GM18870 (cell line): Measurements from ENCODE around the gene ZNF211.
A peak's percentile ranks its signal among the peaks of the same experiment; 100 is the strongest.

Experiments
- ATAC-seq: cut with Tn5 transposase; IDR thresholded peaks from one replicate; pipeline ENCODE4 v1.9.1; 2021; ENCODE audit warnings: moderate library complexity; ENCODE audit not compliant: unreplicated experiment

The ZNF211 gene

DNA sequence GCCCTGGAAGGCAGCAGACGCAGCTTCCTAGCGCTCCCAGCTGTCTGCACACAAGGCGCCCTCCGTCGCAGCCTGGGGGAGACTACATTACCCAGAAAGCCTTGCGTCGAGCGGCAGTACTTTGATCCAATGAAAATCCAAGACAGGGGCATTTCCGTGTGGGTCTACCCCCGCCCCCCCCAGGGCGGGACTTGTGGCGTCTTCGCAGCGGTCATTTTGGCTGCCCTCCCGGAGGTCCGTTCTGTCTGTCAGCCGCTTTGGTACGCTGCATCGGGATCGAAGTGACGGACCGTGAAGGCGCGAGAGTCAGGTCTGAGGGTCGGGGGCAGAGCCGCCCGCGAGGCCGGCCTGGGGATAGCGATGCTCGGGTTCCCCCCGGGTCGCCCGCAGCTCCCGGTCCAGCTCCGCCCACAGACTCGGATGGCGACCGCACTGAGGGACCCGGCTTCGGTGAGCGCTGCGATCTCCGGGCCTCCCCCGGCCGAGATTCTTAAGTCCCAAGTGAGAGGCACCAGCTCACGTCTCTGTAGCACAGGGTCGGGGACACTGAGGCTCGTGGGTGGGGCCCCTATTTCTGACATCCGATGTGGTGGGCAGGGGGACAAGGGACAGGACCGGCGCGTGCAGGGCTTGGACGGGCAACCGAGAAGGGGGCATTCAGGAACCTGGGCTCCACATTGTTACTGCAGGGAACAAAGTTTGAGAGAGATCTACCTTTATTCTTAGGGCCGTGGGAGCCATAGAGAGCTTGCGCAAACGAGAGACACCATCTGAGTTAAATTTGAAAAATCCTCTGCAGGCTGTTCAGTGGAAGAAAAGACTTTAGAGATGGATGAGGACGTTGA is at the start of gene ZNF211:
TSS of gene ZNF211 (plus strand) at position 182 of the 845 bp plus-strand sequence. CDS start at position 361, 179 bp downstream.
- ATAC-seq: peak; percentile 93

GRCh38 chr19:57583521-57584416 is 49.2 kb upstream of the ZNF211 start, which contains the start of gene ZIK1:
TSS of gene ZIK1 (plus strand) at chr19:57584145. CDS start at chr19:57584357, 212 bp downstream.
- ATAC-seq: no peak

GRCh38 chr19:57587529-57587928 is 45.4 kb upstream of the ZNF211 start:
- ATAC-seq: no peak

DNA sequence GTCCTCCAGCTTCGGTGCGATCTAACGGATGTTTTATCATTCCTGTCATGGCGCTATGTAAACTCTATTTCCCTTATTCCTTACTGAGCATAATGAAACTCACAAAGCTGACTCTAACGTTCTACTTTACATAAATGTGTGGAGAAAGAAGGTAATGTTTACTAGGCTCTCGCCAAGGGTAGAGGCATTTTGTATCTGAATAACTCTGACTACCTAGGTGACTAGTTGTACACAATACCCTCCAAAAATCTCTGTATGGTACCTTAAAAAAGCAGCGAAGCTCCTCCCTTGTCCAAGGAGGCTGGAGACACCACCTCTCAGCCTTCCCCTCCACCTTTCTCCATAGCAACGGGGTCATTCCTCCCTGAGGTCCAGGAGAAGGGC is 33.6 kb upstream of the ZNF211 start:
- peak; percentile 22 for ATAC-seq

- ATAC-seq: peak; percentile 82
Measured at GRCh38 chr19:57599761-57600383, 33.1 kb upstream of the ZNF211 start, which contains the start of gene ZNF530. TSS of gene ZNF530 (plus strand) at chr19:57599885. CDS start at chr19:57604346, 4,461 bp downstream.

DNA sequence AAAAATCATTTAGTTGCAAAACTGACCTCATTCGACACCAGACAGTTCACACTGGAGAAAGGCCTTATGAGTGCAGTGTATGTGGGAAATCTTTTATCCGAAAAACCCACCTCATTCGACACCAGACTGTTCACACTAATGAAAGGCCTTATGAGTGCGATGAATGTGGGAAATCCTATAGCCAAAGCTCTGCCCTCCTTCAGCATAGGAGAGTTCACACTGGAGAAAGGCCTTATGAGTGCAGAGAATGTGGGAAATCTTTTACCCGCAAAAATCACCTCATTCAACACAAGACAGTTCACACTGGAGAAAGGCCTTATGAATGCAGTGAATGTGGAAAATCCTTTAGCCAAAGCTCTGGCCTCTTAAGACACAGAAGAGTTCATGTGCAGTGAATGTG is 26.0 kb upstream of the ZNF211 start:
- no peak for ATAC-seq

DNA sequence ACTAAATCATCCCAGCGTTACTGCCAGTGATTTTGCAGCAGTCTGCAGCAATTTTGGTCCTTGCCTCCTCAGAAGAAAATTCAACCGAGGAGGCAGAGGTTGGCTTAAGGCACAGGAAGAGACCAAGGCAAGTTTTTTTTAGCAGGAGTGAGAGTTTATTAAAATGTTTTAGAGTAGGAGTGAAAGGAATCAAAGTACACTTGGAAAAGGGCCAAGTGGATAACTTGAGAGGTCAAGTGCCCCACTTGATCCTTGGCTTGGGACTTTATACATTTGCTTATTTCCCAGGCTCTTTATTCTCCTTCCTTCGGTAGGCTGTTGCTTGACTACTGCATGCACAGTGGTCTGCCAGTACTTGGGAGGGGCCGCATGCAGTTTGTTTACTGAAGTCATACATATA is 21.9 kb upstream of the ZNF211 start:
- ATAC-seq: no peak

DNA sequence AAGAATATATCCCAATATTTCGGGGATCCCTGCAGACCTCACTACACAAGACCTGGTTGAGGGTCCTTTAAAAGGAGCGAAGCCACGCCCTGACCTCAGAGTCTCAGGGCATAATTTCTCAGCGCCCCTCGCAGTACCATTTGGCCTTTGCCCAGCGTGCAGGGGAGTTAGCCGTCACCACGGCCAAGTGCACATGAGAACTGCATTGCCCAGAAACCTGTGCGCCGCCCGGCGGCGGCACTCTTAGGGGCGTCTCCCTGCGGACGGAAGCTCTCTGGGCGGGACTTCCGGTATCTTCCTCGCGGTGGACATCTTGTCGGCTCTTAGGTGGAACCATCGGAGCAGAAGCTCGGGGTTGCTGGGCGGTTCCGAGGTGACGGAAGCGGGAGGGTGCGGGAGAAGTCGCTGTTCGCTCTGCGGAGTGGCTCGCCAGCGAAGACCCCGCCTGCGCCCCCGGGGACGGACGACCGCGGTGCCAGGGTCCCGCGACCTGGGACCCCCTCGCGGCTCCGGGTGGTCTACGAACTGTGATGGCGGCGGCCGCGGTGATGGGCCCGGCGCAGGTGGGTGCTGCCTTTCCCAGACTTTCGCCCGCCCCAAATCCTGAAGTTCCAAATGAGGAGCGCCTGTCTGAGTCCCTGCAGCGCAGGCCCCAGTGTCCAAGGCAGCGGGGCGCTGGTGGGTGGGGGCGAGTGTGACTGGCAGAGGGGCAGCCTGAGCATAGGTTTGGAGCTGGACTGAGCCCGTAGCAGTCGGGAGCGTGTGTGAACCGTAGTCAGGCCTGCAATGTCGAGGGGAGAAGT is 18.8 kb upstream of the ZNF211 start, which contains the start of gene ZNF134:
TSS of gene ZNF134 (plus strand) at position 302 of the 803 bp plus-strand sequence. CDS start 5,227 bp downstream, outside the sequence.
- ATAC-seq: peak; percentile 83

DNA sequence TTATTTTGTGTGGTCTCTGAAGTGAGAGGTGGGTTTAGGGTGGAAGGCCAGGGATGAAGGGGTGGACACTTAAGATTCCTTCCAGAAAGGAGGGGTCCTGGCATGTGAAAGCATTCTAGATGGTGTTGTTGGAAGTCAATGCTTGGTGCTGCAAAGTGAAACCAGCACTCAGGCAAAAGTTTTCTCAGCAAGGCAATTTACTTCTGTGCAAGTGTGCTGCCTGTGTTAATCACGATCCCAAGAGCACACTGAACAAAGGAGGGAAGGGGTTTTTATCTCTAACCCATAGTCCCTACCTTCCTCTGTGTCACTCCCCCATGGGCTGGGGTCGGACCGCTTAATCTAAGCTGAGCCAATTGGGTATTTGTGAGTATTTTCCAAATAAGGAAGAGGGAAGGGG is 17.6 kb upstream of the ZNF211 start:
- ATAC-seq: no peak

DNA sequence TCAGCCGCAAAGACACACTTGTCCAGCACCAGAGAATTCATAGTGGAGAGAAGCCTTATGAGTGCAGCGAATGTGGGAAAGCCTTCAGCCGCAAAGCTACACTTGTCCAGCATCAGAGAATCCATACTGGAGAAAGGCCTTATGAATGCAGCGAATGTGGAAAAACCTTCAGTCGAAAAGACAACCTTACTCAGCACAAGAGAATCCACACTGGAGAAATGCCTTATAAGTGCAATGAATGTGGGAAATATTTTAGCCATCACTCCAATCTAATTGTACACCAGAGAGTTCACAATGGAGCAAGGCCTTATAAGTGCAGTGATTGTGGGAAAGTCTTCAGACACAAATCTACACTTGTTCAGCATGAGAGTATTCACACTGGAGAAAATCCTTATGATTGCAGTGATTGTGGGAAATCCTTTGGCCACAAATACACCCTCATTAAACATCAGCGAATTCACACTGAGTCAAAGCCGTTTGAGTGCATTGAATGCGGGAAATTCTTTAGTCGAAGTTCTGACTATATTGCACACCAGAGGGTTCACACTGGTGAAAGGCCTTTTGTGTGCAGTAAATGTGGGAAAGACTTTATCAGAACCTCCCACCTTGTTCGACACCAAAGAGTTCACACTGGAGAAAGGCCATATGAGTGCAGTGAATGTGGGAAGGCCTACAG is 12.2 kb upstream of the ZNF211 start:
- ATAC-seq: no peak

GRCh38 chr19:57623091-57623490 is 9.9 kb upstream of the ZNF211 start:
- ATAC-seq: no peak

GRCh38 chr19:57633832-57634131 is 814 bp downstream of the ZNF211 start:
- no peak for ATAC-seq

DNA sequence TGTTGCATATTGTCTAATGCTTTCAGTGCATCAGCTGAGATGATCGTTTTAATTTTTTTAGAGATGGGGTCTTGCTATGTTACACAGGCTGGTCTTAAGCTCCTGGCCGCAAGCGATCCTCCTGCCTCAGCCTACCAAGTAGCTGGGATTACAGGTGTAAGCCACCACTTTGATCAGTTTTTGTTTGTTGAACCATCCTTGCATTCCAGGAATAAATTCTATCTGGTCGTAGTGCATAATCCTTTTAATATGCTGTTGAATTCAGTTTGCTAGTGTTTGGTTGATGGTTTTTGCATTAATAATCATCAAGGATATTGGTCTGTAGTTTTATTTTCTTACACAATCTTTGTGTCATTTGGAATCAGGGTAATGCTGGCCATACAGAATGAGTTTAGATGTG is 4.4 kb downstream of the ZNF211 start:
- no peak for ATAC-seq

- no peak for ATAC-seq
Measured at GRCh38 chr19:57641715-57642234, 8.8 kb downstream of the ZNF211 start.

DNA sequence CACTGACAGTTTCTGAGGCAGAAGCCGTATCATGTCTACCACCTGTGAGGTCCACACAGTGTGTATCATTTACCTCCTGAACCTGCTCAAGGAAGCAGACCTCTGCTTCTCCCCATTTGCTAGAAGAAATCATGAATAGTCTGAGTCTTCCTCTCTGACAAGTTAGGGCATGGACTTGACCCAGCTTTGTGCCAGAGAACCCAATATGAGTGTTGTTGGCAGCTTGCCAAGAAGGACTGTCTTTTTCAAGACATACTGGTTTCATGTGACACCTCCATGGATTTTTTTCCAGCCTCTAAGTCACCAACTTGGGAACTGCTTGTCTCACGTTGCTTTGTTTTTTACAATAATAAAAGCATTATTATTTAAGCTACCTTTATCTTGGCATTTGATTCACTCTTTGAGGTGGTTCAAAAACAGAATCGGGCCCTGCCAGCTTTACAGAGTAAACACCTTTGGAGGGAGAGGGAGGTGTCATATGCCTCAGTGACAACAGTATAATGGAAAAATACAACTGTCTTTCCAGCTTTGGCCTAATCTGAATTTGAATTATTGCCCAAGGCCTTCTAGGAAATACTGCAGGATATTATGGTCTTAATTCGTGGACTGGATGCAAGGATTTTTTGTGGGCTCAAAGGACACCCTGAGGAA is 9.6 kb downstream of the ZNF211 start:
- ATAC-seq: no peak

- no peak for ATAC-seq
Measured at GRCh38 chr19:57643734-57644133, 10.8 kb downstream of the ZNF211 start.

GRCh38 chr19:57648331-57649003 is 15.5 kb downstream of the ZNF211 start:
- no peak for ATAC-seq

DNA sequence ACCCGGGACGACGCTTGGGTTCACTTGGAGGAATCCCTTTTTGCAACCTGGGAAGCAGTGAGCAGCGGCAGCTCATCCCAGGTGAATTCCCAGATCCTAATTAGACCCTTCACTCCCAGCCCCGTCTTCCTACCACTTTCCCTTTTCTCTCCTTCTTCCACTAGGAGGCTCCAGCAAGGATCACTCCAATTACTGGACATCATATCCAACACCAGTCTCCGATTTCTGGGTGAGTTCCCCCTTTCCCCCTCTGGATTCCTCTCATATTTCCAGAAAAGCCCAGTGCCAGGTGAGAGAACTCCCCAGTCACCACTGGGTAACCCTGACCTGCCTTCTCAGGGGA is 18.7 kb downstream of the ZNF211 start:
- ATAC-seq: no peak

GRCh38 chr19:57653689-57654088 is 20.7 kb downstream of the ZNF211 start:
- no peak for ATAC-seq
